Kidney epithelial cell (primary cell): ENCODE measurements around the gene TMEM255B. TPM values are rescaled to one million over a fixed set of nuclear protein-coding genes. Genes with fewer than 3 reads are reported as not detected.
"Not testable (repeated sequence)": the region's sequence is repeated elsewhere in the genome, so short reads cannot be mapped to it uniquely, and the experiment has no call there.

Experiments
- DNase-seq: peaks from one replicate; pipeline ENCODE4 v3.0.0-alpha.2; 2010; ENCODE audit warnings: low read depth
- H3K27me3 ChIP-seq: 2 replicates; pipeline ENCODE4 v1.6.0; 2011; ENCODE audit warnings: low read length; ENCODE audit not compliant: control insufficient read depth, insufficient read depth
- H3K36me3 ChIP-seq: 2 replicates; pipeline ENCODE4 v1.5.1; 2011; ENCODE audit warnings: low read length; ENCODE audit not compliant: control insufficient read depth, insufficient read depth
- H3K4me3 ChIP-seq: 2 replicates; pipeline ENCODE4 v1.5.1; 2011; ENCODE audit warnings: low read depth, mild to moderate bottlenecking, control low read depth, low read length
- CTCF ChIP-seq: IDR thresholded peaks from 2 replicates; pipeline ENCODE4 v1.5.1; 2011; ENCODE audit warnings: mild to moderate bottlenecking, moderate library complexity, low read length, control low read depth, inconsistent platforms; ENCODE audit not compliant: insufficient read depth, poor library complexity, severe bottlenecking
- total RNA-seq: library from RNA; depleted of rRNA; stranded (reverse); fragments of >200 nt; gene quantifications from 2 replicates; pipeline ENCODE4 v1.2.3, GENCODE V29; 2015

The TMEM255B gene
- total RNA-seq, result 6.4 and 11.4 TPM in 2 replicates

GRCh38 chr13:113758651-113759524 is at the start of gene TMEM255B:
TSS of gene TMEM255B (plus strand) at chr13:113759226. CDS start at chr13:113759270, 44 bp downstream.
- peaks cover 7% of the 10 kb centered on the region for H3K27me3 ChIP-seq

GRCh38 chr13:113722921-113723320 is 36.1 kb upstream of the TMEM255B start:
- Histone ChIP-seq H3K4me3 (no peak overlapping the region), H3K27me3 (no peaks in the 10 kb centered on the region), H3K36me3 (no peaks in the 10 kb centered on the region)
- TF ChIP-seq CTCF, result no peak
- no peak for DNase-seq

More at GRCh38 chr13:113758651-113759524, at the start of gene TMEM255B:
- TF ChIP-seq CTCF, result no peak
- no peak for DNase-seq
- H3K36me3 ChIP-seq, result no peaks in the 10 kb centered on the region
- H3K4me3 ChIP-seq, result peak within 1 kb of the TSS; percentile 52

- DNase-seq, result no peak
- peaks cover 4% of the 10 kb centered on the region for H3K27me3 ChIP-seq
- TF ChIP-seq CTCF, result no peak
Observed at GRCh38 chr13:113723410-113724015, 35.5 kb upstream of the TMEM255B start.

GRCh38 chr13:113724016-113724758 is 34.8 kb upstream of the TMEM255B start:
- DNase-seq, result no peak
- no peak overlapping the region for H3K4me3 ChIP-seq

More at GRCh38 chr13:113723410-113724015, 35.5 kb upstream of the TMEM255B start:
- Histone ChIP-seq H3K36me3 (no peaks in the 10 kb centered on the region), H3K4me3 (no peak overlapping the region)

GRCh38 chr13:113724780-113725315 is 34.2 kb upstream of the TMEM255B start:
- DNase-seq, result peak; percentile 18
- no peaks in the 10 kb centered on the region for H3K36me3 ChIP-seq
- TF ChIP-seq CTCF, result peak; percentile 86
- peaks cover 17% of the 10 kb centered on the region for H3K27me3 ChIP-seq
- H3K4me3 ChIP-seq, result peak overlapping the region; percentile 32

More at GRCh38 chr13:113724016-113724758, 34.8 kb upstream of the TMEM255B start:
- Histone ChIP-seq H3K27me3 (peaks cover 10% of the 10 kb centered on the region), H3K36me3 (no peaks in the 10 kb centered on the region)
- TF ChIP-seq CTCF, result no peak

- H3K27me3 ChIP-seq, result peaks cover 24% of the 10 kb centered on the region
- DNase-seq, H3K36me3 ChIP-seq: not testable (repeated sequence)
- H3K4me3 ChIP-seq, result peak overlapping the region; percentile 32
Observed at GRCh38 chr13:113725329-113726105, 33.5 kb upstream of the TMEM255B start.

GRCh38 chr13:113726106-113726821 is 32.8 kb upstream of the TMEM255B start:
- H3K36me3 ChIP-seq, DNase-seq: not testable (repeated sequence)
- peaks cover 30% of the 10 kb centered on the region for H3K27me3 ChIP-seq
- H3K4me3 ChIP-seq, result peak overlapping the region; percentile 21
